GM23338 (cell line): ENCODE results near the gene RGS6. TPM values are rescaled to one million over a fixed set of nuclear protein-coding genes. Genes with fewer than 3 reads are reported as not detected.

Experiments
- ATAC-seq: fragments of 200-7000 bp; cut with Tn5 transposase; 3 replicates; pipeline ENCODE4 v1.9.1; 2020
- DNase-seq: peaks from one replicate; pipeline ENCODE4 v3.0.0-alpha.2; 2015; ENCODE audit warnings: low spot score
- H2AFZ ChIP-seq: fragments of 200-600 bp; sonication (generic); 2 replicates; pipeline ENCODE4 v1.8.0; 2016; ENCODE audit warnings: antibody characterized with exemption, mild to moderate bottlenecking, moderate library complexity
- H3F3A ChIP-seq: fragments of 200-600 bp; sonication (generic); replicated peaks from 2 replicates; pipeline ENCODE4 v1.8.0; 2017; ENCODE audit warnings: antibody characterized with exemption, mixed run types, low read depth
- H3K27ac ChIP-seq: fragments of 200-600 bp; sonication (generic); 2 replicates; pipeline ENCODE4 v1.6.1; 2016; ENCODE audit warnings: low read depth
- H3K27me3 ChIP-seq: fragments of 200-600 bp; sonication (generic); 2 replicates; pipeline ENCODE4 v1.8.0; 2016; ENCODE audit warnings: mild to moderate bottlenecking, mixed run types, moderate library complexity; ENCODE audit not compliant: insufficient read depth
- H3K36me3 ChIP-seq: fragments of 200-600 bp; sonication (generic); 2 replicates; pipeline ENCODE4 v1.8.0; 2016; ENCODE audit warnings: mild to moderate bottlenecking; ENCODE audit not compliant: insufficient read depth
- H3K4me1 ChIP-seq: fragments of 200-600 bp; sonication (generic); 2 replicates; pipeline ENCODE4 v1.8.0; 2016; ENCODE audit warnings: mild to moderate bottlenecking, moderate library complexity; ENCODE audit not compliant: insufficient read depth
- H3K4me2 ChIP-seq: fragments of 200-600 bp; sonication (generic); 2 replicates; pipeline ENCODE4 v1.7.1; 2017; ENCODE audit warnings: mixed run types
- H3K4me3 ChIP-seq: fragments of 200-600 bp; sonication (generic); 2 replicates; pipeline ENCODE4 v1.6.1; 2016; ENCODE audit warnings: mixed run types
- H3K79me2 ChIP-seq: fragments of 200-600 bp; sonication (generic); replicated peaks from 2 replicates; pipeline ENCODE4 v1.8.0; 2017; ENCODE audit warnings: mild to moderate bottlenecking; ENCODE audit not compliant: insufficient read depth
- H3K9me2 ChIP-seq: fragments of 200-600 bp; sonication (generic); 2 replicates; pipeline ENCODE4 v1.8.0; 2017; ENCODE audit not compliant: insufficient read depth
- H4K20me1 ChIP-seq: fragments of 200-600 bp; sonication (generic); replicated peaks from 2 replicates; pipeline ENCODE4 v1.8.0; 2017; ENCODE audit warnings: mild to moderate bottlenecking; ENCODE audit not compliant: insufficient read depth
- H3K27ac Mint-ChIP-seq: 2 replicates; pipeline ENCODE4 v1.8.0; 2020; ENCODE audit warnings: inconsistent platforms, mild to moderate bottlenecking, moderate library complexity, mixed read lengths
- H3K27me3 Mint-ChIP-seq: 3 replicates; pipeline ENCODE4 v1.8.0; 2022; ENCODE audit warnings: low read depth, mild to moderate bottlenecking, moderate library complexity, mixed read lengths, inconsistent platforms; ENCODE audit not compliant: insufficient read depth, poor library complexity
- H3K36me3 Mint-ChIP-seq: 3 replicates; pipeline ENCODE4 v1.8.0; 2021; ENCODE audit warnings: low read depth, mild to moderate bottlenecking, inconsistent platforms, moderate library complexity, mixed read lengths
- H3K4me1 Mint-ChIP-seq: 3 replicates; pipeline ENCODE4 v1.8.0; 2020; ENCODE audit warnings: mild to moderate bottlenecking, inconsistent platforms, mixed read lengths
- H3K4me3 Mint-ChIP-seq: 3 replicates; pipeline ENCODE4 v1.8.0; 2021; ENCODE audit warnings: moderate library complexity, mild to moderate bottlenecking, inconsistent platforms, mixed read lengths
- H3K9me3 Mint-ChIP-seq: 3 replicates; pipeline ENCODE4 v1.8.0; 2020; ENCODE audit warnings: moderate library complexity, mild to moderate bottlenecking, inconsistent platforms, mixed read lengths
- CREB1 ChIP-seq: fragments of 250-450 bp; sonication (Bioruptor Pico); IDR thresholded peaks from 2 replicates; pipeline ENCODE4 v1.5.0; 2020; ENCODE audit warnings: low read depth, mild to moderate bottlenecking, moderate library complexity
- CTCF ChIP-seq, 2 experiments: fragments of 200-600 bp in 1 of 2; sonication (generic) in 1 of 2; conservative IDR thresholded peaks; 2 replicates each; pipeline versions ENCODE4 v1.5.1 to v1.6.1; 2016 to 2017; ENCODE audit warnings: antibody characterized with exemption in 2 of 2, low read depth in 2 of 2, mild to moderate bottlenecking in 2 of 2, moderate library complexity in 1 of 2
- EZH2 ChIP-seq: fragments of 200-600 bp; sonication (generic); IDR thresholded peaks from one replicate; pipeline ENCODE4 v1.8.0; 2017; ENCODE audit warnings: antibody characterized with exemption, mild to moderate bottlenecking, low read depth; ENCODE audit not compliant: unreplicated experiment
- EZH2phosphoT487 ChIP-seq: fragments of 200-600 bp; sonication (generic); IDR thresholded peaks from one replicate; pipeline ENCODE4 v1.8.1; 2018; ENCODE audit warnings: antibody characterized with exemption; ENCODE audit not compliant: unreplicated experiment
- JUNB ChIP-seq: IDR thresholded peaks from one replicate; pipeline ENCODE4 v1.6.1; 2016; ENCODE audit warnings: antibody characterized with exemption; ENCODE audit not compliant: unreplicated experiment
- NANOG ChIP-seq: IDR thresholded peaks from 2 replicates; pipeline ENCODE4 v1.6.1; 2016; ENCODE audit warnings: antibody characterized with exemption, borderline replicate concordance
- POLR2AphosphoS5 ChIP-seq: IDR thresholded peaks from 2 replicates; pipeline ENCODE4 v1.6.1; 2016; ENCODE audit warnings: antibody characterized with exemption, low read depth
- REST ChIP-seq: IDR thresholded peaks from one replicate; pipeline ENCODE4 v1.6.1; 2018; ENCODE audit warnings: antibody characterized with exemption; ENCODE audit not compliant: unreplicated experiment
- STAT1 ChIP-seq: IDR thresholded peaks from one replicate; pipeline ENCODE4 v1.6.1; 2016; ENCODE audit warnings: antibody characterized with exemption; ENCODE audit not compliant: unreplicated experiment
- ZNF114 ChIP-seq: fragments of 250-450 bp; sonication (Bioruptor Pico); IDR thresholded peaks from 2 replicates; pipeline ENCODE4 v1.5.0; 2020; ENCODE audit warnings: mild to moderate bottlenecking, moderate library complexity
- ZNF331 ChIP-seq: fragments of 250-450 bp; sonication (Bioruptor Pico); IDR thresholded peaks from 2 replicates; pipeline ENCODE4 v1.5.0; 2020; ENCODE audit warnings: low read depth, mild to moderate bottlenecking, moderate library complexity
- polyA plus RNA-seq: library from polyadenylated mRNA; unstranded; fragments of >200 nt; fragmentation: Nextera tagmentation; extraction: Ambion mirVana; gene quantifications from 2 replicates; pipeline ENCODE4 v1.2.1, GENCODE V29; 2016
- total RNA-seq: library from RNA; depleted of rRNA; stranded (reverse); fragments of >200 nt; shearing (Covaris generic); gene quantifications from 2 replicates; pipeline ENCODE4 v1.2.3, GENCODE V29; 2014
- TF ChIP-seq, protein P1 (sequence below): fragments of 250-450 bp; sonication (Bioruptor Pico); IDR thresholded peaks from 2 replicates; pipeline ENCODE4 v1.5.0; 2020; ENCODE audit warnings: mild to moderate bottlenecking, moderate library complexity
- TF ChIP-seq, protein P2 (sequence below): IDR thresholded peaks from 2 replicates; pipeline ENCODE4 v1.6.1; 2016; ENCODE audit warnings: antibody characterized with exemption

The RGS6 gene
- total and polyA plus RNA-seq, 2 experiments from 2014 or later, result 0.66 to 0.83 TPM

DNA sequence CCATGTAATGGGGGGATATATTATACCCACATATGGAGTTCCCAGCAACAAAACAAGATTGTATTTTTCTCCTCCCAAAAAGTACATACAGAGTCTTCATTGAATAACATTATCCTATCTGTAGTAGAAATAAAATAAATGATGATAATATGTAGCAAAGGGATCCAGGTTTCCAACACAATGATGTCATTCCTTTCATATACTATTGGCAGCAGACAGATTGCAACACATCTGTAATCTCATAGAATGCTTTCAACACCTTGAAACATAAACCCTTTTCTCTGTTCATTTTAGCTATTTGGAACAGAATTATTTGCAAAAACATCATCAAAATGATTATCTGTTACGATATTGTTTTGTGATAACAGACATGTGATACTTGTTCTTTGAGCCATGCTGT lies 644.0 kb downstream of the RGS6 start:
- Mint-ChIP-seq H3K4me3 (no peak overlapping the region), H3K36me3 (no peaks in the 10 kb centered on the region; the same call in 2 of the 3 replicates), H3K4me1 (0 out of 3 replicates have a peak, but pooled peaks cover 4% of the 10 kb centered on the region), H3K27ac (no peak overlapping the region), H3K9me3 (peaks cover 3% of the 10 kb centered on the region; the same call in 2 of the 3 replicates), H3K27me3 (peaks cover 3% of the 10 kb centered on the region)
- no peak overlapping the region for H2AFZ ChIP-seq
- H3K27me3 ChIP-seq, result no peaks in the 10 kb centered on the region
- TF ChIP-seq ZNF114 (CRISPR knock-in tag) (no peak), EZH2 (no peak), POLR2AphosphoS5 (no peak), CREB1 (CRISPR knock-in tag) (no peak), JUNB (no peak), ZNF331 (CRISPR knock-in tag) (no peak), REST (no peak), STAT1 (no peak), CTCF (conservative IDR thresholded peaks at IDR 0.05; ENCODE audit: low read depth in 2 of 2) (no peak), EZH2phosphoT487 (no peak), NANOG (no peak)
- TF ChIP-seq, protein P1, sequence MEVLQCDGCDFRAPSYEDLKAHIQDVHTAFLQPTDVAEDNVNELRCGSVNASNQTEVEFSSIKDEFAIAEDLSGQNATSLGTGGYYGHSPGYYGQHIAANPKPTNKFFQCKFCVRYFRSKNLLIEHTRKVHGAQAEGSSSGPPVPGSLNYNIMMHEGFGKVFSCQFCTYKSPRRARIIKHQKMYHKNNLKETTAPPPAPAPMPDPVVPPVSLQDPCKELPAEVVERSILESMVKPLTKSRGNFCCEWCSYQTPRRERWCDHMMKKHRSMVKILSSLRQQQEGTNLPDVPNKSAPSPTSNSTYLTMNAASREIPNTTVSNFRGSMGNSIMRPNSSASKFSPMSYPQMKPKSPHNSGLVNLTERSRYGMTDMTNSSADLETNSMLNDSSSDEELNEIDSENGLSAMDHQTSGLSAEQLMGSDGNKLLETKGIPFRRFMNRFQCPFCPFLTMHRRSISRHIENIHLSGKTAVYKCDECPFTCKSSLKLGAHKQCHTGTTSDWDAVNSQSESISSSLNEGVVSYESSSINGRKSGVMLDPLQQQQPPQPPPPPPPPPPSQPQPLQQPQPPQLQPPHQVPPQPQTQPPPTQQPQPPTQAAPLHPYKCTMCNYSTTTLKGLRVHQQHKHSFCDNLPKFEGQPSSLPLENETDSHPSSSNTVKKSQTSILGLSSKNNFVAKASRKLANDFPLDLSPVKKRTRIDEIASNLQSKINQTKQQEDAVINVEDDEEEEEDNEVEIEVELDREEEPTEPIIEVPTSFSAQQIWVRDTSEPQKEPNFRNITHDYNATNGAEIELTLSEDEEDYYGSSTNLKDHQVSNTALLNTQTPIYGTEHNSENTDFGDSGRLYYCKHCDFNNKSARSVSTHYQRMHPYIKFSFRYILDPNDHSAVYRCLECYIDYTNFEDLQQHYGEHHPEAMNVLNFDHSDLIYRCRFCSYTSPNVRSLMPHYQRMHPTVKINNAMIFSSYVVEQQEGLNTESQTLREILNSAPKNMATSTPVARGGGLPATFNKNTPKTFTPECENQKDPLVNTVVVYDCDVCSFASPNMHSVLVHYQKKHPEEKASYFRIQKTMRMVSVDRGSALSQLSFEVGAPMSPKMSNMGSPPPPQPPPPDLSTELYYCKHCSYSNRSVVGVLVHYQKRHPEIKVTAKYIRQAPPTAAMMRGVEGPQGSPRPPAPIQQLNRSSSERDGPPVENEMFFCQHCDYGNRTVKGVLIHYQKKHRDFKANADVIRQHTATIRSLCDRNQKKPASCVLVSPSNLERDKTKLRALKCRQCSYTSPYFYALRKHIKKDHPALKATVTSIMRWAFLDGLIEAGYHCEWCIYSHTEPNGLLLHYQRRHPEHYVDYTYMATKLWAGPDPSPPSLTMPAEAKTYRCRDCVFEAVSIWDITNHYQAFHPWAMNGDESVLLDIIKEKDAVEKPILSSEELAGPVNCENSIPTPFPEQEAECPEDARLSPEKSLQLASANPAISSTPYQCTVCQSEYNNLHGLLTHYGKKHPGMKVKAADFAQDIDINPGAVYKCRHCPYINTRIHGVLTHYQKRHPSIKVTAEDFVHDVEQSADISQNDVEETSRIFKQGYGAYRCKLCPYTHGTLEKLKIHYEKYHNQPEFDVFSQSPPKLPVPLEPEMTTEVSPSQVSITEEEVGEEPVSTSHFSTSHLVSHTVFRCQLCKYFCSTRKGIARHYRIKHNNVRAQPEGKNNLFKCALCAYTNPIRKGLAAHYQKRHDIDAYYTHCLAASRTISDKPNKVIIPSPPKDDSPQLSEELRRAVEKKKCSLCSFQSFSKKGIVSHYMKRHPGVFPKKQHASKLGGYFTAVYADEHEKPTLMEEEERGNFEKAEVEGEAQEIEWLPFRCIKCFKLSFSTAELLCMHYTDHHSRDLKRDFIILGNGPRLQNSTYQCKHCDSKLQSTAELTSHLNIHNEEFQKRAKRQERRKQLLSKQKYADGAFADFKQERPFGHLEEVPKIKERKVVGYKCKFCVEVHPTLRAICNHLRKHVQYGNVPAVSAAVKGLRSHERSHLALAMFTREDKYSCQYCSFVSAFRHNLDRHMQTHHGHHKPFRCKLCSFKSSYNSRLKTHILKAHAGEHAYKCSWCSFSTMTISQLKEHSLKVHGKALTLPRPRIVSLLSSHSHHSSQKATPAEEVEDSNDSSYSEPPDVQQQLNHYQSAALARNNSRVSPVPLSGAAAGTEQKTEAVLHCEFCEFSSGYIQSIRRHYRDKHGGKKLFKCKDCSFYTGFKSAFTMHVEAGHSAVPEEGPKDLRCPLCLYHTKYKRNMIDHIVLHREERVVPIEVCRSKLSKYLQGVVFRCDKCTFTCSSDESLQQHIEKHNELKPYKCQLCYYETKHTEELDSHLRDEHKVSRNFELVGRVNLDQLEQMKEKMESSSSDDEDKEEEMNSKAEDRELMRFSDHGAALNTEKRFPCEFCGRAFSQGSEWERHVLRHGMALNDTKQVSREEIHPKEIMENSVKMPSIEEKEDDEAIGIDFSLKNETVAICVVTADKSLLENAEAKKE (CRISPR knock-in tag), result no peak
- TF ChIP-seq, protein P2, sequence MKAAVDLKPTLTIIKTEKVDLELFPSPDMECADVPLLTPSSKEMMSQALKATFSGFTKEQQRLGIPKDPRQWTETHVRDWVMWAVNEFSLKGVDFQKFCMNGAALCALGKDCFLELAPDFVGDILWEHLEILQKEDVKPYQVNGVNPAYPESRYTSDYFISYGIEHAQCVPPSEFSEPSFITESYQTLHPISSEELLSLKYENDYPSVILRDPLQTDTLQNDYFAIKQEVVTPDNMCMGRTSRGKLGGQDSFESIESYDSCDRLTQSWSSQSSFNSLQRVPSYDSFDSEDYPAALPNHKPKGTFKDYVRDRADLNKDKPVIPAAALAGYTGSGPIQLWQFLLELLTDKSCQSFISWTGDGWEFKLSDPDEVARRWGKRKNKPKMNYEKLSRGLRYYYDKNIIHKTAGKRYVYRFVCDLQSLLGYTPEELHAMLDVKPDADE, result no peak
- DNase-seq, result no peak
- no peak overlapping the region for H3K4me2 ChIP-seq
- no peaks in the 10 kb centered on the region for H3K79me2 ChIP-seq
- no peaks in the 10 kb centered on the region for H4K20me1 ChIP-seq
- ATAC-seq, result no peak
- no peak overlapping the region for H3K4me3 ChIP-seq
- no peaks in the 10 kb centered on the region for H3K36me3 ChIP-seq
- no peaks in the 10 kb centered on the region for H3F3A ChIP-seq
- H3K4me1 ChIP-seq, result no peaks in the 10 kb centered on the region
- H3K9me2 ChIP-seq, result no peaks in the 10 kb centered on the region
- no peak overlapping the region for H3K27ac ChIP-seq
